CD14-positive monocyte (primary cell): ENCODE measurements around the gene ZC3HAV1L. TPM values are rescaled to one million over a fixed set of nuclear protein-coding genes. Genes with fewer than 3 reads are reported as not detected.

Experiments used
- DNase-seq, 3 donors: peaks; one replicate each; pipeline ENCODE4 v3.0.0-alpha.2; 2011 to 2022
- H2AFZ ChIP-seq: 2 replicates; pipeline ENCODE4 v1.6.0; 2012; ENCODE audit warnings: mild to moderate bottlenecking, low read depth, low read length, inconsistent platforms; ENCODE audit not compliant: insufficient read depth, poor library complexity, severe bottlenecking
- H3K27ac ChIP-seq, 2 donors: 1 replicate in 1 of 2; 2 replicates in 1 of 2; pipeline ENCODE4 v1.5.1; 2012 to 2013; ENCODE audit warnings: low read length in 2 of 2, control low read depth in 1 of 2, inconsistent platforms in 1 of 2, low read depth in 1 of 2, mild to moderate bottlenecking in 1 of 2
- H3K27me3 ChIP-seq, 2 donors: one replicate each; pipeline versions ENCODE4 v1.6.0 to v1.6.1; 2011 to 2013; ENCODE audit warnings: low read length in 2 of 2; ENCODE audit not compliant: control insufficient read depth in 2 of 2, insufficient read depth in 2 of 2
- H3K36me3 ChIP-seq, 2 donors: replicated peaks in 1 of 2; 1 replicate in 1 of 2; 2 replicates in 1 of 2; pipeline versions ENCODE4 v1.5.1 to v1.6.1; 2012 to 2013; ENCODE audit warnings: low read length in 2 of 2, control low read depth in 1 of 2, inconsistent platforms in 1 of 2, mild to moderate bottlenecking in 1 of 2; ENCODE audit not compliant: insufficient read depth in 2 of 2, control insufficient read depth in 1 of 2
- H3K4me1 ChIP-seq, 2 donors: 1 replicate in 1 of 2; 2 replicates in 1 of 2; pipeline versions ENCODE4 v1.5.1 to v1.6.1; 2012 to 2013; ENCODE audit warnings: low read length in 2 of 2, control low read depth in 1 of 2, inconsistent platforms in 1 of 2, mild to moderate bottlenecking in 1 of 2, moderate library complexity in 1 of 2; ENCODE audit not compliant: insufficient read depth in 2 of 2, control insufficient read depth in 1 of 2
- H3K4me2 ChIP-seq: replicated peaks from 2 replicates; pipeline ENCODE3; 2012; ENCODE audit warnings: low read length, moderate library complexity, mild to moderate bottlenecking; ENCODE audit not compliant: poor library complexity, severe bottlenecking; ENCODE audit errors: extremely low read depth
- H3K4me3 ChIP-seq, 3 experiments: fragments of 200-600 bp in 1 of 3; sonication (generic) in 1 of 3; replicated peaks in 1 of 3; 1 replicate in 2 of 3; 2 replicates in 1 of 3; pipeline ENCODE4 v1.5.1; 2011 to 2013; ENCODE audit warnings: low read length in 3 of 3, mild to moderate bottlenecking in 3 of 3, control low read depth in 2 of 3, low read depth in 2 of 3, inconsistent platforms in 1 of 3, moderate library complexity in 1 of 3
- H3K79me2 ChIP-seq: 2 replicates; pipeline ENCODE4 v1.6.0; 2012; ENCODE audit warnings: mild to moderate bottlenecking, control low read depth, inconsistent platforms, low read length, moderate library complexity; ENCODE audit not compliant: insufficient read depth
- H3K9ac ChIP-seq: 2 replicates; pipeline ENCODE4 v1.6.0; 2017; ENCODE audit warnings: low read length, mild to moderate bottlenecking; ENCODE audit not compliant: insufficient read depth, poor library complexity, severe bottlenecking
- H3K9me3 ChIP-seq, 2 donors: replicated peaks in 1 of 2; 1 replicate in 1 of 2; 2 replicates in 1 of 2; pipeline versions ENCODE4 v1.5.1 to v1.6.1; 2012 to 2013; ENCODE audit warnings: low read length in 2 of 2, control low read depth in 1 of 2; ENCODE audit not compliant: control insufficient read depth in 1 of 2, insufficient read depth in 1 of 2
- H4K20me1 ChIP-seq: 2 replicates; pipeline ENCODE4 v1.6.0; 2012; ENCODE audit warnings: mild to moderate bottlenecking, low read length, control low read depth, moderate library complexity; ENCODE audit not compliant: insufficient read depth
- H3K27ac Mint-ChIP-seq, 7 donors: one replicate each; pipeline ENCODE4 v1.8.0; 2020; ENCODE audit warnings: mild to moderate bottlenecking in 7 of 7, mixed read lengths in 7 of 7, moderate library complexity in 6 of 7, inconsistent platforms in 2 of 7
- H3K27me3 Mint-ChIP-seq, 3 donors: one replicate each; pipeline ENCODE4 v1.8.0; 2021 to 2022; ENCODE audit warnings: low read depth in 3 of 3, mild to moderate bottlenecking in 3 of 3, mixed read lengths in 3 of 3, moderate library complexity in 3 of 3, inconsistent platforms in 1 of 3
- H3K36me3 Mint-ChIP-seq, 2 donors: one replicate each; pipeline ENCODE4 v1.8.0; 2020; ENCODE audit warnings: mixed read lengths in 2 of 2, inconsistent platforms in 1 of 2, mild to moderate bottlenecking in 1 of 2
- H3K4me1 Mint-ChIP-seq: one replicate; pipeline ENCODE4 v1.8.0; 2020; ENCODE audit warnings: mild to moderate bottlenecking, mixed read lengths
- H3K4me3 Mint-ChIP-seq, 2 donors: one replicate each; pipeline ENCODE4 v1.8.0; 2020; ENCODE audit warnings: mild to moderate bottlenecking in 2 of 2, mixed read lengths in 2 of 2, moderate library complexity in 1 of 2
- H3K9me3 Mint-ChIP-seq, 7 donors: one replicate each; pipeline ENCODE4 v1.8.0; 2020 to 2022; ENCODE audit warnings: mixed read lengths in 7 of 7, mild to moderate bottlenecking in 6 of 7, moderate library complexity in 6 of 7, inconsistent platforms in 2 of 7
- CTCF ChIP-seq: fragments of 200-600 bp; IDR thresholded peaks from one replicate; pipeline ENCODE4 v1.8.0; 2022; ENCODE audit warnings: antibody characterized with exemption, mild to moderate bottlenecking
- WGBS: methylation state at CpG from one replicate; pipeline ENCODE4 v1.1.5; 2013; ENCODE audit warnings: missing lambda C conversion rate; ENCODE audit not compliant: insufficient coverage; 5-methylcytosine and 5-hydroxymethylcytosine counted together
- intact Hi-C, 2 donors: fragments of 100-400 bp; cut with micrococcal nuclease; formaldehyde crosslinking; loops; one replicate each; pipeline versions ENCODE4 v1.15.0 to v1.15.1; 2023
- polyA minus RNA-seq: library from RNA; depleted of rRNA, polyadenylated mRNA; stranded (reverse); fragments of >200 nt; gene quantifications from 2 replicates; pipeline ENCODE4 v1.2.3, GENCODE V29; 2012
- polyA plus RNA-seq, 3 donors: library from polyadenylated mRNA; depleted of rRNA in 1 of 3; unstranded in 2 of 3; stranded (reverse) in 1 of 3; fragments of 300-500 nt in 2 of 3; fragments of >200 nt in 1 of 3; fragmentation: Illumina TruSeq in 2 of 3; gene quantifications; 1 replicate in 2 of 3; 2 replicates in 1 of 3; pipeline ENCODE4 v1.2.3, GENCODE V29; 2012 to 2021
- total RNA-seq, 12 experiments: library from RNA in 1 of 12; stranded (reverse) in 1 of 12; fragments of 120-200 nt in 1 of 12; gene quantifications; one replicate each; pipeline ENCODE4 v1.2.4 and lab custom pipeline; 2013 to 2026; ENCODE audit warnings: mixed read lengths in 6 of 12, inconsistent platforms in 1 of 12

Gene ZC3HAV1L
- total RNA-seq (2013): 0.08 TPM
- polyA plus RNA-seq: under 1 TPM in 1 of 3 donors, not detected in 2; 0.10 TPM
- polyA minus RNA-seq: 0.14 TPM in 1 of 2 replicates, not detected in the other
- total RNA-seq (lab: John Stamatoyannopoulos, UW): 0 to 2.2 (median 0.18) reads per million in 11 experiments

- Histone ChIP-seq H2AFZ (peak within 1 kb of the TSS; percentile 88), H3K4me1 (peaks cover 7 to 13% of the 10 kb centered on the region in 2 donors), H3K79me2 (no peaks in the 10 kb centered on the region), H3K27ac (no peak within 1 kb of the TSS), H3K9me3 (no peaks in the 10 kb centered on the region), H3K9ac (peak within 1 kb of the TSS; percentile 40), H3K36me3 (no peaks in the 10 kb centered on the region), H3K4me2 (peak within 1 kb of the TSS; percentile 98), H3K4me3 (peak within 1 kb of the TSS; percentile 22 to 84 (median 53)), H3K27me3 (peaks cover 0 to 5% of the 10 kb centered on the region in 2 donors), H4K20me1 (no peaks in the 10 kb centered on the region)
- no peak within 1 kb of the TSS for H3K27ac Mint-ChIP-seq
- H3K27me3 Mint-ChIP-seq: peaks cover 8 to 17% (median 13%) of the 10 kb centered on the region in 3 donors
- TF ChIP-seq CTCF: no peak
- peaks cover 0 to 5% of the 10 kb centered on the region in 2 donors for H3K36me3 Mint-ChIP-seq
- peak in 1 of 3 donors; percentile 5 for DNase-seq
- peaks cover 0 to 3% (median 0%) of the 10 kb centered on the region in 7 donors for H3K9me3 Mint-ChIP-seq
- under 1% methylated on average over 79 of the region's 82 CpGs for WGBS
- H3K4me1 Mint-ChIP-seq: peaks cover 10% of the 10 kb centered on the region
- intact Hi-C loops: no loop called here
- peak within 1 kb of the TSS; percentile 77 to 84 for H3K4me3 Mint-ChIP-seq
Observed at GRCh38 chr7:139035586-139036353, at the start of gene ZC3HAV1L. TSS of gene ZC3HAV1L (minus strand) at chr7:139036042. CDS start at chr7:139036017, 25 bp downstream.

- Histone ChIP-seq H3K9me3 (peaks cover 13 to 14% of the 10 kb centered on the region in 2 donors), H3K9ac (no peak overlapping the region), H2AFZ (no peak overlapping the region), H3K4me1 (no peaks in the 10 kb centered on the region), H4K20me1 (peaks cover 98% of the 10 kb centered on the region), H3K27ac (peak overlapping the region in 1 of 2 donors; percentile 11), H3K4me3 (no peak overlapping the region), H3K4me2 (no peak overlapping the region), H3K36me3 (peaks cover 90 to 100% of the 10 kb centered on the region in 2 donors), H3K27me3 (no peaks in the 10 kb centered on the region), H3K79me2 (peaks cover 100% of the 10 kb centered on the region)
- H3K27me3 Mint-ChIP-seq: peaks cover 0 to 1% (median 0%) of the 10 kb centered on the region in 3 donors
- no peak for TF ChIP-seq CTCF
- DNase-seq: no peak
- intact Hi-C loops: no loop called here
- H3K4me3 Mint-ChIP-seq: no peak overlapping the region
- peaks cover 7 to 20% (median 15%) of the 10 kb centered on the region in 7 donors for H3K9me3 Mint-ChIP-seq
- H3K4me1 Mint-ChIP-seq: peaks cover 6% of the 10 kb centered on the region
- peaks cover 85 to 96% of the 10 kb centered on the region in 2 donors for H3K36me3 Mint-ChIP-seq
- WGBS: 97% methylated on average over 3 of the region's 5 CpGs
- H3K27ac Mint-ChIP-seq: peak overlapping the region in 1 of 7 donors; percentile 5
Observed at GRCh38 chr7:139084709-139085108, 48.9 kb upstream of the ZC3HAV1L start.
